NCI-H524 treated with DMSO at 0.1 percent for 48 hours (cell line): Measurements from ENCODE around the gene NLGN1.
"Not testable (repeated sequence)": the region's sequence is repeated elsewhere in the genome, so short reads cannot be mapped to it uniquely, and the experiment has no call there.

Experiments used
- DNase-seq: peaks from one replicate; lab custom pipeline; 2025; lab: John Stamatoyannopoulos, UW

Gene NLGN1

DNA sequence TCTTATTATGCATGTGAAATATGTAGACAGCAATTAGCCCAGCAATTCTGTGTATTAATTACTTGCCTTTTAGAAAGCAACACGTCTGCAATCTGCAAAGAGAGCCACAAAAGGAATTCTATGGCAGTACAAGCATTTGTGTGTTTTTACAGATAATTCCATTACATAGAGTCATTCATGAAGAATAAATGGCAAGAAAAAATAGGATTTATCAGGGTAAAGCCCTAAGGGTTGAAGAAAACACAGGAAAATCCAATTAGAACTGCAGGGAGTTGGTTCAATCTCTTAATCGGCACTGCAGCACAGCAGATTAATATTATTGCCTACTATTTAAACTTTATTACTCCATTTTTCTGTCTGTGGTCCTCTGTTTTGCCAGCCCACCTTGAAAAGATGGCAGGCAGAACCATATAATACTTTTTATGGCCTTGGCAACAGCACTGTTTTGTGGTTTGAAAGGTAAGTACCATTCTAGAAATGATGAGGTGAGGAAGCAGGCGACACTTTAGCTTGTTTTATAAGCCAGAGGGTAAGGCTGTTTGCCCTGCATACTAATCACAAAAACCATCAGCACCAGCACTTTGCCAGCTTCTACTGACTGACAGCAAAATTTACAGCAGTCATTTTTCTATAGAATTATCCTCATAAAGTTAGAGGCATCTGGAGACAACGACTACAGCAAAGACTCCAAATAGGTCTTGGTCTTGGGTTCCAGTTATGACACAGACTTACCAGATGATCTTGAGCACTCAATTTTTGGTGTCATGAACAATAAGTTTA, 823.4 kb downstream of the NLGN1 start:
- no peak for DNase-seq

DNA sequence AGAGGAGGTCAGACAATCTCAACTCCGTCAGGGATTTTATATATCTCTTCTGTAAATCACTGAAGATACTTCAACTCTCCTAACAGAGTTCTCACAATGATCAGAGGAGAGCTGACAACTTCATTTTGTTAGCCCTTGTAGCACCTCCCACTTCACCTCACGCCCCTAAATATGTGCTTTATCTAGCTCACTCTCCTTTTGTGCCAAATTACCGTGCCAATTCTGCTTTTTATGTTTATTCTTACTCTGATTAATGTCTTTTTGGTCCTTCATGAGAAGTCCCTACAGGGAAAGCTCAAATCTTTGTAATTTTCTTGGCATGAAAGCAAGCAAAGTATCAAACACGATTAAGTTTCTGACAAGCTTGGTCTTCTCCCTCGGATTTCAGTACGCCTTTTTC, 825.5 kb downstream of the NLGN1 start:
- DNase-seq = no peak

DNA sequence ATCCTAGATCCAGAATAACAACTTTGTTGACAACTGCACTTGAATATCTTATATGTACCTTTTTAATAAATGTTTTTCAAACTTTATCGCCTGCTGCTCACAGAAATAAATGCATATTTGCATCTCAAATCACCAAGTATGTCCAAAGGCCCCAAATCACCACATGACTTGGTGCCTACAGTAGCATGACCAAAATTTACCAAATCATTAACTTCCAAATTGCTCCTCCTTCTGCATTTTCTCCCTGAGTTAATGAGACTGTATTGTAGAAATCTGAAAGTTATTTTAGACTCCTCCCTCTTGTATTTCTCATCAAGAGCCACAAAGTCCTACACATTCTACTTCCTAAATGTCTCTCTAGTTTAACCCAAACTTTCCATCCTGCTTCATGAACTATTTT, 826.1 kb downstream of the NLGN1 start:
- no peak for DNase-seq

DNA sequence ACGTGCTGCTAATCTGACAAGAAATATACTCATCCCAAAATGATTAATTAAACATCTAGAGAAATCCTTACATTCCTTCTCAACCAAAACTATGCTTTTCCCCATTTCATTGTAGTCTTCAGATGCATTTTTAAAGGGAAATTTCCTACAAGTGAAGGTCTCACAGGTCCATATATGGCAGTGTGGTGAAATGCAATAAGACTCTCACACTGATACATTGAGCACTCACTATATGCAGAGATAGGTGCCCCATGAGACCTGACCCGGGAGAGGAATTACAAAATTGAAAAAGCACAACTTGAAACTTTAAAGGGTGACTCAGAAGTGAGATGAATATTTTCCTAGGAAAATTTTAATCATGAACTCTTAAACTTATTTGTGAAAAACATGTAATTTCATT, 832.4 kb downstream of the NLGN1 start:
- no peak for DNase-seq

DNA sequence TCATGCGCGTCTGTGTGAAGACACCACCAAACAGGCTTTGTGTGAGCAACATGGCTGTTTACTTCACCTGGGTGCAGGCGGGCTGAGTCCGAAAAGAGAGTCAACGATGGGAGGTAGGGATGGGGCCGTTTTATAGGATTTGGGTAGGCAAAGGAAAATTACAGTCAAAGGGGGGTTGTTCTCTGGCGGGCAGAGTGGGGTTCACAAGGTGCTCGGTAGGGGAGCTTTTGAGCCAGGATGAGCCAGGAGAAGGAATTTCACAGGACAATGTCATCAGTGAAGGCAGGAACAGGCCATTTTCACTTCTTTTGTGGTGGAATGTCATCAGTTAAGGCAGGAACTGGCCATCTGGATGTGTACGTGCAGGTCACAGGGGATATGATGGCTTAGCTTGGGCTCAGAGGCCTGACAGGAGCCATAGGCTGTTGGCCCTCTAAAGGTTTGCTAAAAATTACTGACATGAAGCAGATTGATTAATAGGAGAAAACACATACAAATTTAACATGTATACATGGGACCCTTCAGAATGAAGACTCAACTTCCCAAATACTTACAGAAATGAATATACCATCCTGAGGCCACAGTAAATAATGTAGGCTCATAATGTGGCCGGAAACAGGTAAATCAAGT, 834.6 kb downstream of the NLGN1 start:
- not testable (repeated sequence) for DNase-seq

DNA sequence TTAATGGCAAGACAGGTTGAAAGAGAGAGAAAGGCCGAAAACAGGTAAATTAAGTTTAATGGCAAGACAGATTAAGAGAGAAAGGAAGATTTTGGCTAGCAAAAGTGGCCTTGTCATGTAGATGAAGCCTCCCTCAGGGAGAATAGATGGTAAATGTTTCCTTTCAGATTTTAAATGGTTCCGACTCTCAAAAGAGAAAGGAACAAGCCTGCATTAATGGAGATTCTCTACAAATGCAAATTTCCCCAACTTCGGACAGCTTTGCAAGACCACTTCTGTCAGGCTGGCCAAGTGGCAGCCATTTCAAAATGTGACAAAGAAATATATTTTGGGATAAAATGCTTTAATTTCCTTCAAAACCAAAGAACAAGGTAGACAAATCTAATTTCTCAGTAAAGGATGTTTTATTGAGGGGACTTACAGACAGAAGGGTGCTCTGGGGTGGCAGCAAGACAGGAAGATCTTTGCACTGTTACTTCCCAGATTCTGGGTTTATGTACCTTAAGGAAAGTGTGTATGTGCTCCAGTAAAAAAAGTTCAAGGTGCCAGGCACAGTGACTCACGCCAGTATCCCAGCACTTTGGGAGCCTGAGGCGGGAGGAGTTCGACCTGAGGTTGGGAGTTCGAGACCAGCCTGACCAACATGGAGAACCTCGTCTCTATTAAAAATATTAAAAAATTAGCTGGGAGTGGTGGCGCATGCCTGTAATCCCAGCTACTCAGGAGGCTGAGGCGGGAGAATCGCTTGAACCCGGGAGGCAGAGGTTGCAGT, 835.3 kb downstream of the NLGN1 start:
- no peak for DNase-seq

DNA sequence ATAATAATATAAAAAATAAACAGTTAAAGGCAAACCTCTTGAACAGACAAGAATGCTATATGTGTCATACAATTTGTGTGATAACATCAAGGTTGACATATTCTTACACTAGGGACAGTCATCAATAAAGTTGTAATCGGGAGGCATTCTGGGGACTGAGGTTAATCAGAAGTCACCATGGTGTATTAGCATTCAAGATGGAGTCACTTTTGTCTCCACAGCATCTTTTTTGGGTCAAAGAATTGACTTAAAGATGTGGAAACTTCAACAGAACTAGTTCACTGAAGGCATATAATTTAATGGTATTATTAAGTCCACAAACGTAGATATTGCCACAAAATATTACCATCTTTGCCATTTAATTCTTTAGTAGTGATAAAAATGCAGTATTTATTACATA, 836.0 kb downstream of the NLGN1 start:
- no peak for DNase-seq

DNA sequence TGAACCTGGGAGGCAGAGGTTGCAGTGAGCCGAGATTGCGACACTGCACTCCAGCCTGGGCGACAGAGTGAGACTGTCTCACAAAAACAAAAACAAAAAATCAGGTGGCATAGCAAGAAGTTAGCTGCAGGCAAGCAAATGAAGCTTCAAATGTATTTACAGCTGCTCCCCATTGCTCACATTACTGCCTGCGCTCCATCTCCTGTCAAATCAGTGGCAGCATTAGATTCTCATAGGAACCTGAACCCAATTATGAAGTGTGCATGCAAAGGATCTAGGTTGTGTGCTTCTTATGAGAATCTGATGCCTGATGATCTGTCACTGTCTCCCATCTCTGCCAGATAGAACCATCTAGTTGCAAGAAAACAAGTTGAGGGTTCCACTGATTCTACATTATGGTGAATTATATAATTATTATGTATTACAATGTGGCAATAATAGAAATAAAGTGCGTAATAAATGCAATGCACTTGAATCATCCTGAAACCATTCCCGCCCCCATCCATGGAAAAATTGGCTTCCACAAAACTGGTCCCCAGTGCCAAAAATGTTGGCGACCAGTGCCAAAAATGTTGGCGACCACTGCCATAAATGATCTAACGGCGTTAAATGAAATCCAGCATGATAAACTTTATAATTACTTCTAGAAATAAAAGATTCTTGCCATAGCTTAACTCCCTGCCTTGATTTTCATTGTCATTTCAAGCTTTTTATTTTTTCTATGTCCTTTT, 844.9 kb downstream of the NLGN1 start:
- DNase-seq = no peak

DNA sequence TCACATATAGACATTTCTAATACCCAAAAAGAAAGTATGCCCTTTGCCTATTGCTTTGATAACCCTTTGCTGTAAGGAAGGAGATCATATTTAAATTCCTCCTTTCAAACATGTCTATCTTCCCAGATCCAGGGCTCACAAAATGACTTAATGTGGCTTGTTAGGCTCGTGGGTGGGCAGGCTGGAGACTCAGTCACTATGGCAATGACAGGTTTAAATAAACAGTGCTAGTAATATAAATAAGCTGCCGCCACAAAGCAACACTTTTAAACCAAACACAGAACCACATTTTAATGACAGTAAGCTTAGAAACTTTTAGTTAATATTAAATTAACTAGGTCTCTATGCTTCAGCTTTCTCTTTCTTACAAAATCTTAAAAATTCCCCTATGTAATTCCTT, 845.6 kb downstream of the NLGN1 start:
- no peak for DNase-seq

DNA sequence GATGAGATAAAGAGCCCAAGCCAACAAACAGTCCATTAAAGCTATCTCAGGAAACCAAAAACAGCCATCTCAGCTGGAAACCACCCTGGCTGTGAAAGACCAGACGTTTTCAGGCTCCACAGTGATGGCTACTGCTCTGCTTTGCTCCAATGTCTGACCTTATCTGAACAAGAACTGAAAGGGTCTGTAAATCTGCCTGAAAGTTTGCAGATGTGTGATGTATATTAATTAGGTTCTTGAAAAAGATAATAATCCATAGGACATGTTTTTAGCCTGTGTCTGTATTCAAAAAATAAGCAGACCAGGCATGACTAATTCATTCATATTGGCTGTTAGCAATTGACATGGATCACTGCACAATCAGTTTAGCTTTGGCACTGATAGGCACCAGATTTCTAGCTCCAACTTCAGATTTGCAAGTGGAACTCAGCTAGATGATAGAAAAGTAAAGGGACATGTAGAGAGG, 850.2 kb downstream of the NLGN1 start:
- no peak for DNase-seq

DNA sequence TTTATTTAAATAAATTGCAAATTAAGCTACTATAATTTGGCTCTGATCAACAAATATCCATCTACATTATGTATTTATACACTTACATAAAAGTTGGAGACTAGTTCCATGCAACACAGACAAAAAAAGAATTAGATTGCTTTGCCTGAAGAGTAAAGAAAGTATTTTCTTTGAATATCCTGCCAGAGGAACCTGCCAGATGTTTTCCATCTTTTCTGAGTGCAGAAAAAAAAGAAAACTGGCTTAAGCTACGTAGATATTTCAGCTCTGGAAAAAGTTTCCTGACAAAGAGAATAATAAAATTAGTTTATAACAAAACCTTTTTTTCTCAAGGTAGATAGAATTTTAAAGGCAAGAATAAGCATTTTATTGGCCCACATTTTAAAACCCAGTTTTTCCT, 854.1 kb downstream of the NLGN1 start:
- no peak for DNase-seq

DNA sequence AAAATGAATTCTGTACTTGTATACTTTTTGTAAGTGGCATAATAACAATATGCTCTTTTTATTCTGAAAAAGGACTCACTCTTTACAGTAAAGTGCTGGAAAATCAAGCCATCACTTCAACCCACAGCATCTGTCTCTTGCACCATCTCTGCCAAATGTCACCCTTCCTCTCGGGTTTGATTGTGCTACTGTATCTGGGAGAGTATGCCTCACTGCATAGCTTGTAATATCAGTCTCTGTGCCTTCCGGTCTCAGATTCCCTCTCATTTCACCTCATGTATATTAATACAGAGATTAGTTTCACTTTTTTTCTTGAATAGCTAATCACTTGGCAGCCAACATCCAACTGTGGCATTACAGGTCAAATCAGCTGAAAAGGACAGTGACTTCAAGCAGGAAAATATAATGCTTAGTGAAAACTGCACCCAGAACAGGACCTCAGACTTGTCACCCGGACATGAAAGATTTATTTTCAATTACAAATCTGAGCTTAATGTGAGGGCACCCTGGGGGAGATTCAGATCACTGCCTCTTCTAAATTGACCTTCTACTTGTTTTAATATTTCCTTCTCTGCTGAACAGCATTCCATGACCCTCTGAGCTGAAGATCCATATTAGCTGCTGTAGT, 855.8 kb downstream of the NLGN1 start:
- DNase-seq = peak; percentile 65

DNA sequence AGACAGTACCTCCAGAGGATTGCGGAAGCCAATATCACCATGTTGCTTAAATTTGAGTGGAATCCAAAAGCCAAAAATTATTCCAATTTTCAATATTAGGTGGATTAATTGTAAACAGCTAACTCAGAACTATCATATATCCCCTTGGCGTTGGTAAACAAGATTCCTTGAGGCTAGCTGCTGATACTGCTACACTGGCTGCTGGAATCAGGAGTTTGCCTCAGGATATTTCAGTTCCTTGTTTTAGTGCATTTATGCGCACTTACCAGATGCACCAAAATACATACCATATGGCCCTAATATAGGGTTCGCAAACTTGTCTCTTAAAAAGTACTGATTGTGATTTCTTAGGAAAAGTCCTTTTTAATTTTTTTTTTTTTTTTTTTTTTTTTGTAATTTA, 856.4 kb downstream of the NLGN1 start:
- no peak for DNase-seq

DNA sequence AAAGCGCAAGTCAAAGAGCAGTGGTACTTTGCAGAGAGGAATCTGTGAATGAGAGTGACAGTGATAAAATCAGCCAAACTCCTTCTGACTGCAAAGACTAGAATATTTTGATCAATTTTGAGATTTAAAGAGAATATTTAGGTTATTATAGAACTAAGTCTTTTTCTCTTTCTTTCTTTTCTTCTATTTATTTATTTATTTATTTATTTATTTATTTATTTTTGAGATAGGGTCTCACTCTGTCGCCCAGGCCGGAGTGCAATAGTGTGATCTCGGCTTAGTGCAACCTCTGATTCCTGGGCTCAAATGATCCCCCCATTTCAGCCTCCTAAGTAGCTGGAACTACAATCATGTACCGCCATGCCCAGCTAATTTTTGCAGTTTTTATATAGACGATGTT, 857.9 kb downstream of the NLGN1 start:
- no peak for DNase-seq

DNA sequence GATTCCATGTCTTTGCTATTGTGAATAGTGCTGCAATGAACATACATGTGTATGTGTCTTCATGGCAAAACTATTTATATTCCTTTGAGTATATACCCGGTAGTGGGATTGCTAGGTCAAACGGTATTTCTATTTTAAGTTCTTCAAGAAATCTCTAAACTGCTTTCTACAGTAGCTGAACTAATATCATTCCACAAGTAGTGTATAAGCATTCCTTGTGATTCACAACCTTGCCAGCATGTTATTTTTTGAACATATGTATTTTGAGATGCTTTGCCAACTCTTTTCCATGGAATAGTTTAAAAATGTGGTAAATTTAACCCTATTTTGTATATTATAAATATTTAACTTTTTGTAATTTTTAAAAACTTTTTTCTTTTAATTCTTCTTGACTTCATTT, 868.9 kb downstream of the NLGN1 start:
- DNase-seq = no peak

DNA sequence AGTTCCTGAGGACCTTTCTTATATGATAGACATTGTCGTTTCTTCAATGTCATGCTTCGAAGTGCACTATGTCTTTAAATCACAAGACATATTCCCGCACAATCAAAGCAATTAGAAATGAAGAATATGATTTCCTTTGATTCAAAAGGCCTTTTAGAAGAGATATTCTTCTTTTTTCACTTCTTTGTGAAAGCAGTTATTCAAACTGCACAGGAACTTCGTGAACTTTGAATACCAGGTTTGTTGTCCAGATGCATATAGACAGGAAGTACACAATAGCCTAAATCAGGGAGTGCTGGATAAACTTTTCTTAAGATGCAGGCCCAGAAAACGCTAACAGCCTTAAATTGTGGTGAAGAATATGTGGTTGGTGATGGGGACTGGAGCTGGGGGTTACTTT, 870.5 kb downstream of the NLGN1 start:
- DNase-seq = no peak

DNA sequence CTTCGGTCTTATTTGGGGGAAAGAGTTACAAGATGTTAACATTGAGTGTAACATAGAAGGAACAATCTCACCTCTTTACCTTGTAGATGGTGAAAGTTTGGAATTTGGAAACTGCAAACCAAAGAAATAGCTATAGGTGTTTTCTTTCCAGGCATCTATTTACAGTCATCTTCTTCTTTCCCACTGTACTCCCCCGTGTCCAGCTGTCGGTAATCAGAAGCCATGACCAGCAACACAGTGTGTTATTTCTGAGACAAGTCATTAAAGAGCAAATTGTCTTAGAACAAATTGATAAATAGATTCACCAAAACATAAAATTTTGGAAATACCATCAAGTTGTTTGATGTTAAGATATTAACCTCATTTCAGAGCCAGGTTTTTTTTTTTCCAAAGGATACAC, 871.0 kb downstream of the NLGN1 start:
- DNase-seq = no peak

DNA sequence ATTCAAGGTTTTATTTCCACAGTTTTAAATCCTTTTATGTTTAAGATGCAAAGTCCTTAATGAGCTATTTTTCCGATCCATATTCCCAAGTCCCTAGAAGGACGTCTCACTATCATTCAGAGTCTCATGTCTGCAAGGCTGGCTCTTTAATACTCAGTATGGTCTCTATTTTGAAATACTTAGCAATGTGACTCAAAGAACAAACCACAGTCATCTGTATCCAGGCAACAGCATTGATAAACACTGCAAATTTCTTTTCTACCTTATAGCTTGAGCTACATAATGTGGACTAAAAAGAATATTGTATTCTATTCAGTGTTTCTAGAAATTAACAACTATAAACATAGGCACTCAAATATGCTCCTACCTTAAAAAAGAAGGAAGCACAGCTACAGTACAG, 873.3 kb downstream of the NLGN1 start:
- no peak for DNase-seq

DNA sequence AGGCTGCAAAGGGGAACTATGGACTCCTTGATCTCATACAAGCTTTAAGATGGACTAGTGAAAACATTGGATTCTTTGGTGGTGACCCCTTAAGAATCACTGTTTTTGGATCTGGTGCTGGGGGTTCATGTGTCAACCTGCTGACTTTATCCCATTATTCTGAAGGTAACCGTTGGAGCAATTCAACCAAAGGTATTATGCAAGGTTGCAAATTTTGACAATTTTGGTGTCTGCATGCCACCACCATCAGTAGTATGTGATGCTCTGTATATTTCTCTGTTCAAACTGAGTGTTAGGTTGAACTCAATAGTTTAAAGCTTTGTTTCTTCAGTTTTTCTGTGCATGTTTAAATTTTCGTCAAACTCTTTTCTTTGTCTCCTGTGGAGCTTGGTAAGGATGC, 877.8 kb downstream of the NLGN1 start:
- DNase-seq = no peak

DNA sequence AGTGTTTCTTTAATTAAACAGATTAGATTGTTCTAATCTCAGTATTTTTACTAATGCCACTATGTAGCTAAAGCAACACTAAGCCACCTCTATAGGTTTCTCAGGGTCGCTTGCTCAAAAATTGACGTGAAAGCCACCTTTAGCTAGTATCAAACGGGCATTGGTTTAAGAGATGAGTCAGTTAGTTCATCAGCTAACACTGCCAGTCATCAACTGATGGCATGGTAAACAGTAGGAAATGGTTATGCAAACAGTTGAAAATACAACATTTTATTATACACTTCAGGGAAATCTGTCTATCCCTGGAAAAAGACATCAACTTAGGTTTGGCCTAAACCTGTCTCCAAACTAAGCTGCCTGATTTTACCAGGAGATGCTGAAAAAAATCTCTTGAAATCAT, 879.3 kb downstream of the NLGN1 start:
- DNase-seq = no peak

DNA sequence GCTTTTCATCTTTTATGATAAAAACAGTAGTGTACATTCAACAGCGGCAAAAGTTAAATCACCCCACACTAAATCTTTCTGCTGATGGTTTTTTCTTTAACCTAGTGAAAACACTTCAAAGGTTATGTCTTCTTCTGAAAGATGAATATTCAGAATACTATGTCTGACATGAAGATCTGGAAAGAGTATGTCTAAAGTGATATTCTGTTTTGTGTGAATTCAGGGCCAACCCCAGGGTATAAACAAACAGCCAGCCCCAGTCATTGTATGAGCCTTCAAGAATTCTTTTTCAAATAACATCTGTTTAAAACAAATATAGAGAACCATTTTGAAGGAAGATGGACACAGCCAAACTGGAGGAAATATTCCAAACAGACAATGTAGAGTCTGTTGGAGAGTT, 880.5 kb downstream of the NLGN1 start:
- no peak for DNase-seq

DNA sequence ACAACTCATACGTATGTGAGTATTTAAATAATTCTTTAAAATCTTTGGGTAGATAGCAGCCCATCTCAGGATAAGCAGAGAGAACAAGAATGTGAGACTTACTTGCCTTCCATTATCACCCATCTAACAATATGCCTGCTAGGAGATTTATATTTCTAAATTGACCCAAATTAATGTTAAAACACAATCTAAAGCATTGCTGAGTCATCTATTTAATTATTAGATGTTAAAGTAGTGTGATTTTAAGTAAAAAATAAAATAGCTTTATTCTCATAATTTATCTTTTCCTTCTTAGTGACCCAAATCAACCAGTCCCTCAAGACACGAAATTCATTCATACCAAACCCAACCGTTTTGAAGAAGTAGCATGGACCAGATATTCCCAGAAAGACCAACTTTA, 882.6 kb downstream of the NLGN1 start:
- no peak for DNase-seq
